Measurements from ENCODE around the gene NADK. TPM values are rescaled to one million over a fixed set of nuclear protein-coding genes. Genes with fewer than 3 reads are reported as not detected.
"Not testable (repeated sequence)": the region's sequence is repeated elsewhere in the genome, so short reads cannot be mapped to it uniquely, and the experiment has no call there.

NADK gene
- polyA plus RNA-seq, 1 experiment: 61.6 TPM

DNA sequence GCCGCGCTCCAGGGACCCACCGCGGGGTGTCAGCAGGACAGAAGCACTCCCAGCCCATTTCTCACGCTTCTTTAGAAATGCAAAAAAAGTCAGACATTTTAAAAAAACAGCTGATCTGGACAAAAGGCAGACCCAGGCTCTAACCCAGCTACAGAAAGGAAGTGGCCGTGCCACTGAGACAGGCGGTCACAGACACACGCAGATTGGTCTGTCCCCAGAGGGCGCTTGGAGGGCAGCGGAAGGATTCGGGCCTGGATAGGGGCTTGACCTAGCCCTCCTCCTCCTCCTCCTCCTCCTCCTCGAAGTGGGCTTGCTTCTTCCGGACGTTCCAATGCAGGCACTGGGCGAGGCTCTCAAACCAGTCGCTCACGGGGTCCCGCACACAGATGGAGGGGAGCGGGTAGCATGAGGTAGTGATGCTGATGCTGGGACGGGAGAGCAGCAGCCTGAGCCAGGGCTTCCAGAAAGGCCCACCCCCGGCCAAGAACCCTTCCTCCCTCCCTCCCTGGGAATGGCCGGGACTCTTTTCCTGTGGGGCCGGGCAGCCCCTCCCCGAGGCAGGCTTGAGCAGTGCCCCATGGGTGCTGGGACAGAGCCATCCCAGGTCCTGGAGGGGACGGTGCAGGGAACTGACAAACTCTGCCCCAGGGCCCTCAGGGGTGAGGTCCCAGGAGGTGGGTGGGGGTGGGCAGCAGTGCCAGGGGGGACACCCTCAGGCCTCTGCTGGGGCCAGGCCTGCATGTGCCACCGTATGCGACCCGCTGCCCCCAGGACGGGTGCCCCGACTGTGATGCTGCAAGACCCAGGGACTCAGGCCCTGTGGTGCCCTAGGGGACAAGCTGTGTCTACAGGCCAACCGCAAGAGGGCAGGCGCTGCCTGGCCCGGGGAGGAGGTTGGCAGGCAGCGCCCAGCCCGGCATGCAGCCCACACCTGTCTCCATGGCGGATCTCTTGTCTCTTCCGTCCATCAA lies 25.3 kb downstream of the NADK start:
- no peaks in the 10 kb centered on the region for H3K27me3 ChIP-seq (ENCODE audit: control insufficient read depth, insufficient read depth, low read length)
- TF ChIP-seq, protein P1, sequence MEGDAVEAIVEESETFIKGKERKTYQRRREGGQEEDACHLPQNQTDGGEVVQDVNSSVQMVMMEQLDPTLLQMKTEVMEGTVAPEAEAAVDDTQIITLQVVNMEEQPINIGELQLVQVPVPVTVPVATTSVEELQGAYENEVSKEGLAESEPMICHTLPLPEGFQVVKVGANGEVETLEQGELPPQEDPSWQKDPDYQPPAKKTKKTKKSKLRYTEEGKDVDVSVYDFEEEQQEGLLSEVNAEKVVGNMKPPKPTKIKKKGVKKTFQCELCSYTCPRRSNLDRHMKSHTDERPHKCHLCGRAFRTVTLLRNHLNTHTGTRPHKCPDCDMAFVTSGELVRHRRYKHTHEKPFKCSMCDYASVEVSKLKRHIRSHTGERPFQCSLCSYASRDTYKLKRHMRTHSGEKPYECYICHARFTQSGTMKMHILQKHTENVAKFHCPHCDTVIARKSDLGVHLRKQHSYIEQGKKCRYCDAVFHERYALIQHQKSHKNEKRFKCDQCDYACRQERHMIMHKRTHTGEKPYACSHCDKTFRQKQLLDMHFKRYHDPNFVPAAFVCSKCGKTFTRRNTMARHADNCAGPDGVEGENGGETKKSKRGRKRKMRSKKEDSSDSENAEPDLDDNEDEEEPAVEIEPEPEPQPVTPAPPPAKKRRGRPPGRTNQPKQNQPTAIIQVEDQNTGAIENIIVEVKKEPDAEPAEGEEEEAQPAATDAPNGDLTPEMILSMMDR (IDR thresholded peaks at IDR 0.05; ENCODE audit: insufficient read depth, low read depth, low read length): no peak
- CTCF ChIA-PET: no interaction called here
- no peak overlapping the region for H3K4me3 ChIP-seq (ENCODE audit: low read depth, low read length)
- DNase-seq (ENCODE audit: low read depth): no peak
- POLR2A ChIA-PET: no interaction called here
- H3K36me3 ChIP-seq (ENCODE audit: control insufficient read depth, insufficient read depth, low read length): peaks cover 19% of the 10 kb centered on the region

DNA sequence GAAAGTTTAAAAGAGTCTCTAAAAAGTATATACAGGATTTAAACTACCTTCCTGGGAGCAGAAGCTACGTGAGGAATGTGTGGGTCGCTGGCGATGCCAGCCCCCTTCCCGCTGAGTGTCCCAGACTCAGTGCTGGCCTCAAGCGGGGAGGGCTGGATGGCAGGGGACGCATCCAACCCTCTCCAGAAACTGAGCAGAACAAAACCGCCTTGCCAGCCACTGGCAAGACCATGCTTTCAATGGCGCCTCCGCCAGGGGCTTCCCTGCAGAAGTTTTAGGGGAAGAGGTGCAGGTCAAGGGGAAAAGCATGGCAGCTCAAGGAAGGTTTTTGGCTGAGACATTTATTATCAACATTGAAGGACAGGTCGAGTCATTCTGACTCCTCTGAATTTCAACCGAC lies 26.1 kb downstream of the NADK start:
- ChIA-PET CTCF (no interaction called here), POLR2A (no interaction called here)
- Histone ChIP-seq H3K4me3 (ENCODE audit: low read depth, low read length) (no peak overlapping the region), H3K27me3 (ENCODE audit: control insufficient read depth, insufficient read depth, low read length) (no peaks in the 10 kb centered on the region), H3K36me3 (ENCODE audit: control insufficient read depth, insufficient read depth, low read length) (peaks cover 17% of the 10 kb centered on the region)
- DNase-seq (ENCODE audit: low read depth): no peak
- TF ChIP-seq, protein P1 (IDR thresholded peaks at IDR 0.05; ENCODE audit: insufficient read depth, low read depth, low read length): no peak

DNA sequence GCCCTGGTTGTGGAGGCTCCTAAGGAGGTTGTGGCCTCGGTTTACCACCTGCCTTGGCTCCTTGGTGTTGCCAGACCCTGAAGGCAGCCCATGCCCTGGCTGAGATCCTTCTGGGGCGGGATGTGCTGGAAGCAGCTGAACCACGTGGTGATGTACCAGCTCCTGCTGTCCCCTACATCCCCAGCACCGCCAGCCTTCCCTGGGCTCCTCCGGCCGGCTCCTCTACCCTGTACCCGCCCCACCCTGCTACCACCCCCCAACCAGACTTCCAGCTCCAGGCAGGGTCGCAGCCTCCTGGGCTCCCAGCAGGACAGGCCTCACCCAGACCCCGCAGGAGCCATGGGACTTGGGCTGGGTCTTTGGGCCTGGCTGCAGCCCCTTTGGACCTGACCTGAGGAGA lies 28.3 kb downstream of the NADK start:
- DNase-seq (ENCODE audit: low read depth); CTCF ChIA-PET: not testable (repeated sequence)

DNA sequence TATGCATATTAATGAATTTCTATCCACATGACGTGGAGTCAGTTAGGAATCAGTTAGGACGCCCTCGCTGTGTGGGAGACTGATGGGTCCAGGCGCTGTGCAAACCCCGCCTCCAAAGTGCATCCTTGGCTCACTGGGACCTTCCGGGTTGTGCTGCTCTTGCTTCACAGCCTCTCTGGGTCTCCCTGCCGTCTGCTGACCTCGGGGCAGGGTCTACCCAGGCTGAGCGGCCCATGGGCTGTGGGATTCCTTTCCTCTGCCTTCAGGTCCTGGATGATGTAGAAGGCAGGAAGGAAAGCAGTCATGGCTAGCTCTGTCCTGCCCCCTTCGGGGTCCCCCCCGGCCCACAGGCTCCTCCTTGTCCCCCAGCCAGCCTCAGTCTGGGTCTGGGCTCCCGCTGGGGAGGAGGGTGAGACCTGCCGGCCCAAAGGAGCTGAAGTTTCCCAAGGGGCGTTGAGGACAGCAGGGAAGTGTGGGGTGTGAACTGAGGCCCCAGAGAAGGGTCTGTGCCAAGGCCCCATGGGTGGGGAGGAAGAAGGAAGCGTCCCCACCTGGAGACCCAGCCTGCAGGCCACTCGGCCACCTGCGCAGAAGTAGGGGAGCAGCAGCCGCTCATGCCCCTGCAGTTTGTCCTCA lies 29.5 kb downstream of the NADK start:
- Histone ChIP-seq H3K36me3 (ENCODE audit: control insufficient read depth, insufficient read depth, low read length) (peaks cover 7% of the 10 kb centered on the region), H3K27me3 (ENCODE audit: control insufficient read depth, insufficient read depth, low read length) (no peaks in the 10 kb centered on the region), H3K4me3 (ENCODE audit: low read depth, low read length) (no peak overlapping the region)
- ChIA-PET CTCF (no interaction called here), POLR2A (no interaction called here)
- TF ChIP-seq, protein P1 (IDR thresholded peaks at IDR 0.05; ENCODE audit: insufficient read depth, low read depth, low read length): no peak
- DNase-seq (ENCODE audit: low read depth): no peak

More for the DNA sequence above, 28.3 kb downstream of the NADK start:
- H3K4me3 ChIP-seq (ENCODE audit: low read depth, low read length); POLR2A ChIA-PET; H3K27me3 ChIP-seq (ENCODE audit: control insufficient read depth, insufficient read depth, low read length): not testable (repeated sequence)
- H3K36me3 ChIP-seq (ENCODE audit: control insufficient read depth, insufficient read depth, low read length): peaks cover 11% of the 10 kb centered on the region

DNA sequence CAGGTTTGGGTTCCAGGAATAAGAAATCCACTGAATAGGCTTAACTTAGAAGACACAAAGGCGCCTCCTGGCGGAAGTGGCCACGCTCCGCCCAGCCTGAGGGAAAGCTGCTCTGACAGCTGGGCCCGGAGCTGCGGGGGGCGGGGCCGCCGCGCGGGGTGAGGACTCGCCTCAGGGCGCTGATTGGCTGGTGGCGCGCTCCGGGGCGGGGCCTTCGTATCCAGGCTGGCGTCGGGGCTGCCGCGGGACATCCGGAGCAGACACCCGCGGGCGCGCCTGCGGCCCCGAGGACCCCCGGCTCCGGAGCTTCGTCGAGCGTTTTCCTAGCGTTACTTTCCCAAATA lies 31.7 kb downstream of the NADK start:
- H3K27me3 ChIP-seq (ENCODE audit: control insufficient read depth, insufficient read depth, low read length); H3K36me3 ChIP-seq (ENCODE audit: control insufficient read depth, insufficient read depth, low read length); H3K4me3 ChIP-seq (ENCODE audit: low read depth, low read length); DNase-seq (ENCODE audit: low read depth); POLR2A ChIA-PET: not testable (repeated sequence)
- CTCF ChIA-PET: interaction anchor here (0.7 kb wide), 1 partner anchor 155 kb away, joined by 4 read pairs; no protein-coding TSS in a partner anchor

DNA sequence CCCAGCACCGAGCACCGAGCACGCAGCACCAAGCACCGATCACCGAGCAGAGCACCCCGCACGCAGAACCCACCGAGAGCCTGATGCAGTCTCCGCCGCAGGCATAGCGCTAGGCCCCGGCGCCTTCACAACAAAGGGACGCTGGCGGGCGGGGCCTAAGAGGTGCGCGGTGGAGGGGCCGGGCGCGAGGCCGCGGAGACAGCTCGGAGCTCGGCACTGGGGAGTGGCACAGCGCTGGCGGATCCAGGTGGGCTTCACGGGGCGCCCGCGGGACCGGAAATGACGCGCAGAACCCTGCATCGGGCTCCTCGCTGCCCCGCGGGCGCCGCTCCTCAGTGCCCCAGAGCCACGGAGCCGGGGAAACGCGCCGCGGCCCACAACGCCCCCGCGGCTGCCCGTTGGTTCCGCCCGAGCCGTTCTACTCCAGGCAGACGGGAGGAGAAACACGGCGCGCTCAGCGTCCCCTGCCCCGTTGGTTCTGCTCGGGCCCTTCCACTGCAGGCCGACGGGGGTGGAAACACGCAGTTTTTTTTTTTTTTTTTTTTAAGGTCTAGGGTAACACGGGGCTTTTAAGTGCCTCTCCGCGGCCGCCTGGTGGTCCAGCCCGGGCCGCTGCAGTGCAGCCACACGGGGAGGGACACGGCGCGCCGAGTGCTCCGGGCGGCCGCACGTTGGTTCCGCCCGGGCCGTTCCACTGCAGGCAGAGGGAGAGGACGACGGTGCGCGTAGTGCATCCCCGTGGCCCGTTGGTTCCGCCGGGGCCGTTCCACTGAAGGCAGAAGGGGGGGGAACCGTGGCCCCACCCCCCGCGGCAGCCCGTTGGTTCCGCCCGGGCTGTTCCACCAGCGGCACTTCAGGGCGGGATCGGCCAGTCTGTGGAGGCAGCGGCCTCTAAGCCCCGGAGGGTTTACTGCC lies 32.4 kb downstream of the NADK start:
- H3K27me3 ChIP-seq (ENCODE audit: control insufficient read depth, insufficient read depth, low read length); DNase-seq (ENCODE audit: low read depth); H3K36me3 ChIP-seq (ENCODE audit: control insufficient read depth, insufficient read depth, low read length); POLR2A ChIA-PET: not testable (repeated sequence)
- H3K4me3 ChIP-seq (ENCODE audit: low read depth, low read length): peak overlapping the region; percentile 46
- CTCF ChIA-PET: interaction anchor here (0.7 kb wide), 1 partner anchor 156 kb away, joined by 4 read pairs; no protein-coding TSS in a partner anchor

DNA sequence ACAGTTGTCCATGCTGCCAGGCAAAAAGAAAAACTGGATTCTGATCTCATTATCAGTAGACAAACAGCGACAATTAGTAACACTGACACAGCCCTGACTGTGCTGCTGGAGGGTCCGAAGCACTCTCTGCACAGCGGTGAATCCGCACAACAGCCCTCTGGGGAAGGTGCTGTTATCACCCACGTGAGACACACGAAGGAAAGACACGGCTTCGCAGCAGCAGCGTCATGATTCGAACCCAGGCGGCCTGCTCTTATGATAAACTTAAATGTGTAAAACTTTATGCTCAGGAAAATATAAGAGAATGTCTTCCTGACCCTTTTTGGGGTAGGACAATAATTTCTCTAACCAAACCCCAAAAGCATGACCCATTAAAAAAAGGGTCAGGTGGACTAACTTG lies 35.7 kb downstream of the NADK start:
- POLR2A ChIA-PET; H3K27me3 ChIP-seq (ENCODE audit: control insufficient read depth, insufficient read depth, low read length); H3K36me3 ChIP-seq (ENCODE audit: control insufficient read depth, insufficient read depth, low read length); H3K4me3 ChIP-seq (ENCODE audit: low read depth, low read length); CTCF ChIA-PET; DNase-seq (ENCODE audit: low read depth): not testable (repeated sequence)

DNA sequence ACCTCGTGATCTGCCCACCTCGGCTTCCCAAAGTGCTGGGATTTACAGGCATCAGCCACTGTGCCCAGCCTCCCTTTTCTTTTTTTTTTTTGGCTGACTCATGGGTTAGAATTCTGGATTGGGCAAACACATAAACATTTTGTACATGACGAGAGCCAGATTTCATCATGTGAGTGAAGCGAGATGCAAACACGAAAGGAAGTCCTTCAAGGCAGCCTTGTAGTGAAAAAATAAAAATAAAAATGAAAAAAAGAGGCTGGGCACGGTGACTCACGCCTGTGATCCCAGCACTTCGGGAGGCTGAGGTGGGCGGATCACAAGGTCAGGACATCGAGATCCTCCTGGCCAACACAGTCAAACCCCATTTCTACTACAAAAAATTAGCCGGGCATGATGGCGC lies 37.3 kb downstream of the NADK start:
- H3K36me3 ChIP-seq (ENCODE audit: control insufficient read depth, insufficient read depth, low read length); H3K4me3 ChIP-seq (ENCODE audit: low read depth, low read length); POLR2A ChIA-PET; H3K27me3 ChIP-seq (ENCODE audit: control insufficient read depth, insufficient read depth, low read length); CTCF ChIA-PET: not testable (repeated sequence)
- peak; percentile 95 for DNase-seq (ENCODE audit: low read depth)

DNA sequence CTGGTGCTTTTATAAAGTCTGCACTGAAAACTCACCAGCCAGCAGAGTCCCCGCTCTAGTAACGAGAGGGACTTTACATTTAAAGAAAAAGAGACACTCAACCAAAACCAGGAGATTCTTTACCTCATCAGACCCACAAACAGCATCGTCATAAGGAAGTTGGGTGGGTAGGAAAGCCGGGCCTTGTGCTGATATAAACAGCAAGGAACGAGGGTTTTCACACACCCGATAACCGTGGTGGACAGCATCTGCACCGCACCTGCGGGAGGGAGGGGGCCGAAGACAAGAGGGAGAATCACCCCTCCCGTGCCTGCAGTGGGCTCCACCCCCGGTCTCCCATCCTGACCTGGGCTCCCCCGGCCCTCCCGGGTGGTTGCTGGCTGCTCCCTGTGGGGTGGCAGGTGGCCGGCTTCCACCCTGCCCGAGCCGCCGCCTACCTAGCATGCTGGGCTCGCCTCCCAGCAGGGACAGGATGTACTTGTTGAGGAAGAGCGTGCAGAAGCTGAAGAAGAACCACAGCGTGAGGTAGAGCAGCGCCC lies 39.4 kb downstream of the NADK start:
- H3K36me3 ChIP-seq (ENCODE audit: control insufficient read depth, insufficient read depth, low read length); CTCF ChIA-PET; POLR2A ChIA-PET; H3K4me3 ChIP-seq (ENCODE audit: low read depth, low read length); DNase-seq (ENCODE audit: low read depth); H3K27me3 ChIP-seq (ENCODE audit: control insufficient read depth, insufficient read depth, low read length): not testable (repeated sequence)

Measured in BJ (cell line).